Activated CD4-positive, alpha-beta T cell treated with anti-CD3 and anti-CD28 coated beads, Interleukin-2, amount 50 U/mL, for 24 hours (primary cell): ENCODE results near the gene EFCAB6.
"Not testable (repeated sequence)": the region's sequence is repeated elsewhere in the genome, so short reads cannot be mapped to it uniquely, and the experiment has no call there.

Source experiments
- DNase-seq, 2 donors: peaks; one replicate each; pipeline ENCODE4 v3.0.0-alpha.2; 2020; ENCODE audit warnings: low read depth in 1 of 2, low spot score in 1 of 2

The EFCAB6 gene

GRCh38 chr22:43723816-43724215 is 88.3 kb downstream of the EFCAB6 start:
- DNase-seq: no peak

- no peak for DNase-seq
Measured at GRCh38 chr22:43722444-43722843, 89.7 kb downstream of the EFCAB6 start.

GRCh38 chr22:43720716-43721115 is 91.4 kb downstream of the EFCAB6 start:
- DNase-seq: no peak

- DNase-seq: no peak
Measured at GRCh38 chr22:43714104-43714503, 98.0 kb downstream of the EFCAB6 start.

- DNase-seq: no peak
Measured at GRCh38 chr22:43711681-43712080, 100.4 kb downstream of the EFCAB6 start.

GRCh38 chr22:43707648-43708047 is 104.5 kb downstream of the EFCAB6 start:
- no peak for DNase-seq

GRCh38 chr22:43706571-43707328 is 105.4 kb downstream of the EFCAB6 start:
- no peak for DNase-seq

- DNase-seq: no peak
Measured at GRCh38 chr22:43706151-43706550, 106.0 kb downstream of the EFCAB6 start.

- no peak for DNase-seq
Measured at GRCh38 chr22:43704051-43704450, 108.1 kb downstream of the EFCAB6 start.

GRCh38 chr22:43698403-43698802 is 113.7 kb downstream of the EFCAB6 start:
- DNase-seq: no peak

- no peak for DNase-seq
Measured at GRCh38 chr22:43697894-43698293, 114.2 kb downstream of the EFCAB6 start.

- DNase-seq: no peak
Measured at GRCh38 chr22:43693249-43693648, 118.9 kb downstream of the EFCAB6 start.

- no peak for DNase-seq
Measured at GRCh38 chr22:43689356-43689755, 122.7 kb downstream of the EFCAB6 start.

GRCh38 chr22:43682851-43683250 is 129.3 kb downstream of the EFCAB6 start:
- no peak for DNase-seq

GRCh38 chr22:43681731-43682360 is 130.3 kb downstream of the EFCAB6 start:
- no peak for DNase-seq

GRCh38 chr22:43670513-43670912 is 141.6 kb downstream of the EFCAB6 start:
- DNase-seq: no peak

- DNase-seq: no peak
Measured at GRCh38 chr22:43669190-43669589, 142.9 kb downstream of the EFCAB6 start.

GRCh38 chr22:43667656-43668055 is 144.4 kb downstream of the EFCAB6 start:
- no peak for DNase-seq

- no peak for DNase-seq
Measured at GRCh38 chr22:43666457-43666856, 145.6 kb downstream of the EFCAB6 start.

- no peak for DNase-seq
Measured at GRCh38 chr22:43658823-43659222, 153.3 kb downstream of the EFCAB6 start.

- DNase-seq: not testable (repeated sequence)
Measured at GRCh38 chr22:43656581-43656980, 155.5 kb downstream of the EFCAB6 start.

GRCh38 chr22:43654271-43654670 is 157.8 kb downstream of the EFCAB6 start:
- DNase-seq: no peak

- DNase-seq: no peak
Measured at GRCh38 chr22:43652845-43653244, 159.3 kb downstream of the EFCAB6 start.
